GM04504 (cell line): ENCODE results near the gene BBX.

Experiments used
- DNase-seq: peaks from one replicate; pipeline ENCODE4 v3.0.0-alpha.2; 2012; ENCODE audit warnings: low read depth

BBX gene

GRCh38 chr3:107522510-107523288 lies at the start of gene BBX:
TSS of gene BBX (plus strand) at chr3:107522962. CDS start at chr3:107710461, 187,499 bp downstream.
- peak; percentile 95 for DNase-seq

GRCh38 chr3:107476462-107476861 lies 46.3 kb upstream of the BBX start:
- DNase-seq = no peak

- no peak for DNase-seq
These were observed 35.3 kb upstream of the BBX start for GRCh38 chr3:107487490-107487889.

- no peak for DNase-seq
These were observed 33.8 kb upstream of the BBX start for GRCh38 chr3:107488942-107489341.

GRCh38 chr3:107493134-107493533 lies 29.6 kb upstream of the BBX start:
- DNase-seq = no peak

GRCh38 chr3:107496855-107497254 lies 25.9 kb upstream of the BBX start:
- no peak for DNase-seq

GRCh38 chr3:107498646-107499045 lies 24.1 kb upstream of the BBX start:
- no peak for DNase-seq

- no peak for DNase-seq
These were observed 16.3 kb upstream of the BBX start for GRCh38 chr3:107506458-107506857.

GRCh38 chr3:107508331-107508730 lies 14.4 kb upstream of the BBX start:
- DNase-seq = no peak

- no peak for DNase-seq
These were observed 10.7 kb upstream of the BBX start for GRCh38 chr3:107512108-107512507.

GRCh38 chr3:107514453-107514852 lies 8.3 kb upstream of the BBX start:
- no peak for DNase-seq

GRCh38 chr3:107516475-107516874 lies 6.3 kb upstream of the BBX start:
- no peak for DNase-seq

- DNase-seq = no peak
These were observed 2.2 kb upstream of the BBX start for GRCh38 chr3:107520535-107520934.

GRCh38 chr3:107521469-107522059 lies 1.2 kb upstream of the BBX start:
- DNase-seq = no peak

- DNase-seq = peak; percentile 8
These were observed 452 bp downstream of the BBX start for GRCh38 chr3:107523289-107523538.

- DNase-seq = peak; percentile 16
These were observed 970 bp downstream of the BBX start for GRCh38 chr3:107523539-107524325.

- DNase-seq = peak; percentile 12
These were observed 1.6 kb downstream of the BBX start for GRCh38 chr3:107524326-107524840.

- DNase-seq = no peak
These were observed 2.3 kb downstream of the BBX start for GRCh38 chr3:107524841-107525643.

GRCh38 chr3:107525644-107526305 lies 3.0 kb downstream of the BBX start:
- no peak for DNase-seq

- no peak for DNase-seq
These were observed 9.2 kb downstream of the BBX start for GRCh38 chr3:107531917-107532469.

GRCh38 chr3:107540857-107541256 lies 18.1 kb downstream of the BBX start:
- DNase-seq = no peak
